ELF-1 (cell line): ENCODE data around the gene CRMP1.
"Not testable (repeated sequence)": the region's sequence is repeated elsewhere in the genome, so short reads cannot be mapped to it uniquely, and the experiment has no call there.

Experiments
- DNase-seq: peaks from one replicate; pipeline ENCODE4 v3.0.0-alpha.2; 2016; ENCODE audit warnings: low read depth, low spot score

CRMP1 gene

GRCh38 chr4:5823542-5824211 is 69.2 kb downstream of the CRMP1 start:
- no peak for DNase-seq

- DNase-seq = no peak
Observed at GRCh38 chr4:5822619-5823018, 70.3 kb downstream of the CRMP1 start.

DNA sequence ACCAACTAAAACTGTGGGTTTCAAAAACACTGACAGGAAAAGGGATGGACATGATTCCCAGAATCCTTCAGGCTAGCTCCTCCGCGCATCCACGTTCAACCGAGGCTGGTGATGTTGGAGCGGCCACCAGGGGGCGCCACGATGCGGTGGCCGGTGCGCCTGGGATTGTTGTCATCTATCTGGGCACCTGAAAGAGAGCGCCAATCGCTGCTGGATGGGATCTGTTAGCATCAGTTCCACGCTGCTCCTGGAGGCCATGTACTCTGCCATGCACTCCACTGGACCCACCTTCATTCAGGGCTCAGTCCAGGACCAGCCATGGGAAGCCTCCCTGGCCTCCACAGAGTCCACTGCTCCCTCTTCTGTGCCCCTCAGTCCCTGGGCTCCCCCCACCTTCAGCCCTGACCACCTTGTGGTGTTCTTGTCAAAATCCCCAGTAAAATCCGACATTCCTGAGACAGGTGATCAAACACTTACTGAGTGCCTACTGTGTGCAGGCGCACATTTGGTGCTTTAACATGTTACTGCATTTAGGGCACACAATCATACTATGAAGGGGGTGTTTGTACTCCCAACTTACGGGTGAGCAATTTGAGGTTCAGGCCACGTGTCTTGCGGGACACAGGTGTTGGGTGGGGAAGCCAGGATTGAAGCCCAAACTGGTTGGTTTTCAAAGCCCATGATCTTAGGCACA is 71.1 kb downstream of the CRMP1 start:
- DNase-seq = peak; percentile 71

DNA sequence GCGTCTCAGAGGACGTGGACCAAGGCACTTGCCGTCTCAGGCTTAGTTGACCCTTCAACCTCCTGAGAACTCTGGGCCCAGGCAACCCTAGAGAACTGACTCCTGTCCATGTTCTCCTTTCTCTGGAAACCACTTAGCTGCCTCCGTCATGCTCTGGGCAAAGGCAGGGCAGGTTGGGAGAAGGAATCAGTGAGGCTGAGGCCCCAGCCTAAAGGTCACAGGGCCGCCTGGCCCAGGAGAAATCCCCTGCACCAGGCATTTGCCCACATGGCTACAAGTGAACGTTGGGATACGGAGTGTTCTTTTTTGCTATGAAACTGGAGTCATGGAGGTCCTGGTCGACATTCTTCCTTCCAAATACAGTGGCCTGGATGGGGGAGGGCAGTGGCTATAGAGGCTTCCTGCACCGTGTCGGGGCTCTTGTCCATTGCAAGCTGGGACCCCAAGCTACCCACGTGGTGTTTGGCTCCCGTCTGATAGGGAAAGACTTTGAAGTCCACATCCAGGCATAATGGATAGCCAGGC is 76.0 kb downstream of the CRMP1 start:
- no peak for DNase-seq

DNA sequence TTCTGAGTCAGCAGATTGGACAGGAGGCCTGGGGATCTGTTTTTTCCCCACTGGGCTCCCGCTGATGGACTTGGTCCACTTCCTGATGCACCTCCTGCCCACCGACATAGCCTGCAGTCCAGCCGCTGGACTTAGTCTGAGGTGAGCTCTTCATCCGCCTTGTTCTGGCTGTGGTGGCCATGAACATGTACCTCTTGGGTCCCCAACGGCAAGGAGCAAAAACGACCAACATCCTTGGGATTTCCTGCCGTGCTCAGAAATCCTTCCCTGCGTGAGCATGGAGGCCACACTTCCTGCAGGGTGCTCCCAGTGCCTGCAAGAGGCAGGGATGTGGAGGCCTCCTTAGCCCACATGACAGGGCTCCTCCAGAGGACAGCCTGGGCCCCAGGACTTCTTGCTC is 76.8 kb downstream of the CRMP1 start:
- no peak for DNase-seq

- no peak for DNase-seq
Observed at GRCh38 chr4:5815641-5816040, 77.2 kb downstream of the CRMP1 start.

DNA sequence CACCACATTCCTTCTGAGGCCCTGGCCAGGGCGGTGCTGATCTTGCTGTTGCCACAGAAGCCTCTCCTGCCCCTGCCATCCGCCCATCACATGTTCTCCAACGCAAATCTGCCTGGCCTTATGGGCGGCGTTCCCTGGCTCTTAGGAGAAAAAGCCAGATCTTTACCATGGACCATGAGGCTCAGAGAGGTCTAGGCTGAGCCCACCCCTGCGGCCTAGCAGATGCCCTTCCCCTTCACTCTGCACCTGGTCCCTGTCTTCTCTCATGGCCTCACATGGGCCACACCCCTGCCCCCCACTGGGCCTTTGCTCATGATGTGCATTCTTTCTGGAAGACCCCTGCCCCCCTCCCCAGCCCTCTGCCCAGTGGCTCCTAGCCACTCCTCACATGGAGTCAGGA is 78.5 kb downstream of the CRMP1 start:
- DNase-seq = no peak

DNA sequence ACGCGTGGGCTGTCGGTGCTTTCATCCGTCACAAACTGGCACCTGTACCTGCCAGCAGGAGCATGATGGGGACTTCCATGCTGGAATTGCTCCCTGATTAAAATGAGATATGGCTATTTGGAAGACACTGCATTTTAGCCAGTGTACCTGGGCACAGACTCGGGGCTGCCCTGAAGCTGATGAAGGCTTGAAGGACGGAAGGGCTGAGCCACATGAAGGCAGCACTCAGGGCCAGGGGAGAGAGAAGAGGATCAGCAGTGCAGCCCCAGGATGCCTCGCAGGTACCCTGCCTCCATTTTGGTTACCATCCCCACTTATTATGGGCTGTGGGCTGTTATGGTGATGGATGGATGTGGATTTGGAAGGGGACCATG is 79.0 kb downstream of the CRMP1 start:
- no peak for DNase-seq

- peak; percentile 52 for DNase-seq
Observed at GRCh38 chr4:5812506-5813229, 80.2 kb downstream of the CRMP1 start.

GRCh38 chr4:5812057-5812456 is 80.8 kb downstream of the CRMP1 start:
- not testable (repeated sequence) for DNase-seq

- DNase-seq = no peak
Observed at GRCh38 chr4:5810770-5811430, 82.0 kb downstream of the CRMP1 start.

DNA sequence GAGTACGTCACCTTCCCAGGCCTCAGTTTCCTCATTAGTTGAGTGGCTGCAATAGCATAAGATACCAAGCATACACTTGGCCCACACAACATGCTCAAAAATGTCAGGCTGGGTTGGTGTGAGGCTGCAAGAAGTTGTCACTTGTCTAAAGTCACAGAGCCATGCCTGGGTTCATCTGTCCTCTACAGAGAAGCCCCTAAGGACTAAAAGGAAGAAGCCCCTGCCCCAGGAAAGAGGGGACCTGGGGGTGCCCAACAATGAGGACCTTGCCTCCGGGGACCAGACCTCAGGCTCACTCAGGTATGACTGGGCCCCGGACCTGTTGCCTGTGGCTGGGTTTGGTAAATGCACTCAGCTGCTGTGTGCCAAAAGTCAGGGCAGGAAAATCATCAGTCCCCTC is 82.7 kb downstream of the CRMP1 start:
- DNase-seq = no peak

GRCh38 chr4:5809216-5809776 is 83.6 kb downstream of the CRMP1 start:
- no peak for DNase-seq

GRCh38 chr4:5808081-5808741 is 84.7 kb downstream of the CRMP1 start:
- no peak for DNase-seq

- DNase-seq = no peak
Observed at GRCh38 chr4:5805270-5805669, 87.6 kb downstream of the CRMP1 start.

DNA sequence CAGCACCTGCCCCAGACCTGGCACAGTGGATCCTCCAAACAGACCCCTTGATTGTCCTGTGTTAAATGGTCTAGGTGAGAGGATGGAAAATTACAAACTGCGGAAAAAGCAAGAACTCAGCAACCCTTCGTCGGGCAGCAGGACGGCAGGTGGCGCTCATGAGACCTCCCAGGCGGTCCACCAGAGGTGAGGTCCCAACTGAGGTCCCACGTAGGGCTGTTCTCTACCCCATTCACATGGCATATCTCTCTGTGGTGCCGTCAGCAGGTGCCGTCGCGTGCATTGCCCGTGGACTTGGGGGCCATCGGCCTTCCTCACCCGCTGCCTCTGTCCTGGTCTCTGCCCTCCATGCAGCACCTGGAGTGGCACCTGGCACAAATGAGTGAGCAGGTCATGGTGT is 88.2 kb downstream of the CRMP1 start:
- DNase-seq = peak; percentile 15

GRCh38 chr4:5802565-5802964 is 90.3 kb downstream of the CRMP1 start:
- no peak for DNase-seq

DNA sequence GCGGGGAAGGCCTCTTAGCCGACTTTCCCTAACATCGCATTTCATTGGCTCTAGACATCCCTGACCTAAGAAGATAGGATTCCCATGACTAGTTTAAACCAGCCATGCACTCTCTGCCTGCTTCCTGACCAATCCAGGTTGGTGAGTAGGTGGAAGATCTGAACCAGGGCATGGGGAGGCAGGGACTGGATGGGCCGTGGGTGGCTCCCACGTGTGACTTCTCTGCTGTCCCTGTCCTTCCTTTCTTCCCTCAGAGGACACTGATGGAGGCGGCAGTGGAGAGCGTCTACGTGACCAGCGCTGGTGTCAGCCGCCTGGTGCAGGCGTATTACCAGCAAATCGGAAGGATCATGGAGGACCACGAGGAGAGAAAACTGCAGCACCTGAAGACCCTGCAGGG is 91.2 kb downstream of the CRMP1 start:
- no peak for DNase-seq

- no peak for DNase-seq
Observed at GRCh38 chr4:5800496-5800895, 92.4 kb downstream of the CRMP1 start.

DNA sequence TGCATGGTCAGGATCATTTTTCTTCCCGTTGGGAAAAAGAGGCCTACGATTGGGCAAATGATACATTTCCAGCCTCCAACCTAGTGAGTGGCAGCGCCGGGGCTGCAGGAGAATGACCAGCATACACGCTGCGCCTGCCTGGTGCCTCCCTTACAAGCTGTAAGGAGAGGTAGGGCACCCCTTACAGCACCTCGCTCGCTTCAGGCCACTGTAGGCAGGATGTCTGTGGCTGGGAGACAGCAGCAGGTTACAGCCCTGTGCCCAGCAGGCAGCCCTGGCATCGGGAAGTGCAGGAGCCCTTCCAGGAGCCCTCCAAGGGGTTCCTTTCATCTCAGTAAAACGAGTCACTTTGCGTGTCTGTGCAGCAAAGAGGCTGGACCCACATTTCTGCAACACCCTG is 93.5 kb downstream of the CRMP1 start:
- no peak for DNase-seq

DNA sequence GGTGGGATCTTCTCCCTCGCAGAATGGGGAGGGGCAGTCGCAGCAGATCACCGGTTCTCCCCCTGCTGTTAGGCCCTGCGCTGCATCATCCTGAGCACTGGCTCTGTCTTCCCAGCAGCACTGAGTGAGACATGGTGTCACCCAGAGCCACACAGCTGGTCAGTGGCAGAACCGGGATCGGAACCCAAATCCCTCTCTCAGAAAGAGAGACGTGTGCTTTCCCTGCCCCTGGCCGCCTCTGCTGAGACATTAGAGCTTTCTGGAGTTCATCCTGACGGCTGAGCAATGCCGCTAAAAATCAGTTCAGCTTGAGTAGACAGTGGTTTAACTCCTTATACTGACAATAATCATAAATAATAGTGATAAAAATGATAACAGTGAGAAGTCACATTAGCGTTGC is 93.9 kb downstream of the CRMP1 start:
- DNase-seq = no peak
